ENCODE data around the gene ARHGAP33. TPM values are rescaled to one million over a fixed set of nuclear protein-coding genes. Genes with fewer than 3 reads are reported as not detected.

The ARHGAP33 gene
- polyA plus RNA-seq, 1 donor = 19.9 TPM

Other genes starting within 250 kb of the ARHGAP33 start
- 0.74 TPM for gene SBSN, start 247.3 kb upstream of the ARHGAP33 start, polyA plus RNA-seq (ENCODE audit: insufficient read length)
- gene GAPDHS, start 242.1 kb upstream of the ARHGAP33 start, polyA plus RNA-seq (ENCODE audit: insufficient read length) = not detected
- 48.9 TPM for gene TMEM147, start 229.9 kb upstream of the ARHGAP33 start, polyA plus RNA-seq (ENCODE audit: insufficient read length)
- gene ATP4A, start 211.9 kb upstream of the ARHGAP33 start, polyA plus RNA-seq (ENCODE audit: insufficient read length) = not detected
- not detected for gene PMIS2, start 189.4 kb upstream of the ARHGAP33 start, polyA plus RNA-seq (ENCODE audit: insufficient read length)
- gene HAUS5, start 162.8 kb upstream of the ARHGAP33 start, polyA plus RNA-seq (ENCODE audit: insufficient read length) = 13.7 TPM
- 50.1 TPM for gene RBM42, start 146.5 kb upstream of the ARHGAP33 start, polyA plus RNA-seq (ENCODE audit: insufficient read length)
- 3.4 TPM for gene ETV2, start 133.8 kb upstream of the ARHGAP33 start, polyA plus RNA-seq (ENCODE audit: insufficient read length)
- 256 TPM for gene COX6B1, start 127.2 kb upstream of the ARHGAP33 start, polyA plus RNA-seq (ENCODE audit: insufficient read length)
- gene UPK1A, start 109.0 kb upstream of the ARHGAP33 start, polyA plus RNA-seq (ENCODE audit: insufficient read length) = 0.32 TPM
- 0.15 TPM for gene ZBTB32, start 71.0 kb upstream of the ARHGAP33 start, polyA plus RNA-seq (ENCODE audit: insufficient read length)
- gene KMT2B, start 57.6 kb upstream of the ARHGAP33 start, polyA plus RNA-seq (ENCODE audit: insufficient read length) = 24.6 TPM
- 6.2 TPM for gene IGFLR1, start 33.1 kb upstream of the ARHGAP33 start, polyA plus RNA-seq (ENCODE audit: insufficient read length)
- gene U2AF1L4, start 30.1 kb upstream of the ARHGAP33 start, polyA plus RNA-seq (ENCODE audit: insufficient read length) = 18.2 TPM
- 31.7 TPM for gene PSENEN, start 29.9 kb upstream of the ARHGAP33 start, polyA plus RNA-seq (ENCODE audit: insufficient read length)
- 8.9 TPM for gene LIN37, start 27.0 kb upstream of the ARHGAP33 start, polyA plus RNA-seq (ENCODE audit: insufficient read length)
- 816 TPM for gene HSPB6, start 18.5 kb upstream of the ARHGAP33 start, polyA plus RNA-seq (ENCODE audit: insufficient read length)
- gene PROSER3, start 17.4 kb upstream of the ARHGAP33 start, polyA plus RNA-seq (ENCODE audit: insufficient read length) = 16.3 TPM
- 0.12 TPM for gene PRODH2, start 37.3 kb downstream of the ARHGAP33 start, polyA plus RNA-seq (ENCODE audit: insufficient read length)
- gene NPHS1, start 76.9 kb downstream of the ARHGAP33 start, polyA plus RNA-seq (ENCODE audit: insufficient read length) = 0.71 TPM
- 0.31 TPM for gene KIRREL2, start 81.3 kb downstream of the ARHGAP33 start, polyA plus RNA-seq (ENCODE audit: insufficient read length)
- gene APLP1, start 93.0 kb downstream of the ARHGAP33 start, polyA plus RNA-seq (ENCODE audit: insufficient read length) = 6.2 TPM
- 2.1 TPM for gene NFKBID, start 125.0 kb downstream of the ARHGAP33 start, polyA plus RNA-seq (ENCODE audit: insufficient read length)
- gene HCST, start 127.0 kb downstream of the ARHGAP33 start, polyA plus RNA-seq (ENCODE audit: insufficient read length) = 8.3 TPM
- gene TYROBP, start 132.7 kb downstream of the ARHGAP33 start, polyA plus RNA-seq (ENCODE audit: insufficient read length) = 25.8 TPM
- gene LRFN3, start 160.8 kb downstream of the ARHGAP33 start, polyA plus RNA-seq (ENCODE audit: insufficient read length) = 8.6 TPM
- 15.9 TPM for gene SDHAF1, start 219.6 kb downstream of the ARHGAP33 start, polyA plus RNA-seq (ENCODE audit: insufficient read length)
- 0.27 TPM for gene SYNE4, start 233.2 kb downstream of the ARHGAP33 start, polyA plus RNA-seq (ENCODE audit: insufficient read length)
- 10.9 TPM for gene ALKBH6, start 238.6 kb downstream of the ARHGAP33 start, polyA plus RNA-seq (ENCODE audit: insufficient read length)